HG03354 (cell line): ENCODE measurements around the gene SAE1.
"Not testable (repeated sequence)": the region's sequence is repeated elsewhere in the genome, so short reads cannot be mapped to it uniquely, and the experiment has no call there.

Experiments used
- ATAC-seq: cut with Tn5 transposase; IDR thresholded peaks from one replicate; pipeline ENCODE4 v1.9.1; 2021; ENCODE audit warnings: mild to moderate bottlenecking; ENCODE audit not compliant: unreplicated experiment, poor library complexity, severe bottlenecking

Gene SAE1

DNA sequence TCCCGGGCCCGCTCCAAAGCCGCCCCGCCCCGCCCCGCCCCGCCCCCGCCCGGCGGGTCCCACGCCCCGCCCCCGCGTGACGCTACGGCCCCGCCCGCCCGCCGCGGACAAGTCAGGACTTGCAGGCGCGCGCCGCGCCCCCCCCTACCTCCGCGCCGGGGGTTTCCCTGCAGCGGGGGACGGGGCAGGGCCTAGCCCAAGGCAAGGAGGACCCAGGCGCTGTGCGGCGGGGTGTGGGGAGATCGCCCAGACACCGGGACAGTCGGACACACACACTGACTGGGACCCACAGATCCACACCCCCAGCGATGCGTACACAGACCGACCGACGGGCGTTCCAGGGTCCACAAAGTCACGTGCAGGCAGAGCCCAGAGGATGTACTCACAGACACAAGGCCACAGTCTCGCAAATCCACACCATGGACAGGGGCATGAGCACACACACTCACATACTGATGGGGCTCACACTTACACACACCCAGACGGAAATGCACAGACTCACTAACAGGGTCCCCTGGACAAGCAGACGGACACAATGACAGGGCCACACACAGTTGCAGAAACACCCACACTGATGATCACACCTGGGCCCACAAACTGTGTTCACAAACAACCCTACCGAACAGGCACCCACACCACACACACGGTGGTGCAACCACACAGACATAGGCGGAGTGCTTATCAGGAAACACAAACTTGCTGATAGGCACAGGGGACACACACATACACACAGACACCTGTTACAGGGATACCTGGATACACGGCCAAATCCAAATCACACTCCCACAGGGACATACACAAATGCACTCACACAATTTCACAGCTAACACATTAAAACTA, 100.8 kb downstream of the SAE1 start:
- peak; percentile 34 for ATAC-seq

DNA sequence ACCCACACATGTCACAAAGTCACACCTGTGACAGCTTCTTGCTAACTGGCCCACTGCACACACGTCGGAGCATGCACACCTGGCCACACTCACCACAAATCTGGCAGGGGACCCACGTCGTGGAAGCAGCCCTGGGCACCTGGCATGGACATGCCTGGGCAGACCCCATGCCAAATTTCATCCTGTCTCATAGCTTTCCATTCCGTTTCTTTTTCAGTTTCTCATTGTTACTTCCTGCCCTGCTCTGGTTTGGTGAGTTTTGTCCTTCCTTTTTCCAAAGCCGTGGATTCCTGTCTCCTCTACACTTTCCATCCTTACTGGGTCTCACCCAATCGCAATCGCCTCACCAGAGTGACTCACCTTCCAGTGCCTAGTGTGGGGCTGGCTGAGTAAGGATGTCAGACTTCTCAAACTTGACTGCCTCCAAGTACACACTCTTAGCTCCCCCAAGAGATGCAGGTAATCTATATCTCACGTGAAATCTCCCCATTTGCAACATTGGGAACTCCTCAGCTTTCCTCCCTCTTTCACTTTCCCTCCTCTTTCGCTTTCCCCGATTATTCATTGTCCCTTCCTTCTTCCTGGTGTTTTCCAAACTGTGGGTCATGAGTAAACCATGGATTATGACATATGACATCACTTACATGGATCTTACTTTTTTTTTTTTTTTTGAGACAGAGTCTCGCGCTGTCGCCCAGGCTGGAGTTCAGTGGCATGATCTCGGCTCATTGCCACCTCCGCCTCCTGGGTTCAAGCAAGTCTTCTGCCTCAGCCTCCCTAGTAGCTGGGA, 102.0 kb downstream of the SAE1 start:
- no peak for ATAC-seq

DNA sequence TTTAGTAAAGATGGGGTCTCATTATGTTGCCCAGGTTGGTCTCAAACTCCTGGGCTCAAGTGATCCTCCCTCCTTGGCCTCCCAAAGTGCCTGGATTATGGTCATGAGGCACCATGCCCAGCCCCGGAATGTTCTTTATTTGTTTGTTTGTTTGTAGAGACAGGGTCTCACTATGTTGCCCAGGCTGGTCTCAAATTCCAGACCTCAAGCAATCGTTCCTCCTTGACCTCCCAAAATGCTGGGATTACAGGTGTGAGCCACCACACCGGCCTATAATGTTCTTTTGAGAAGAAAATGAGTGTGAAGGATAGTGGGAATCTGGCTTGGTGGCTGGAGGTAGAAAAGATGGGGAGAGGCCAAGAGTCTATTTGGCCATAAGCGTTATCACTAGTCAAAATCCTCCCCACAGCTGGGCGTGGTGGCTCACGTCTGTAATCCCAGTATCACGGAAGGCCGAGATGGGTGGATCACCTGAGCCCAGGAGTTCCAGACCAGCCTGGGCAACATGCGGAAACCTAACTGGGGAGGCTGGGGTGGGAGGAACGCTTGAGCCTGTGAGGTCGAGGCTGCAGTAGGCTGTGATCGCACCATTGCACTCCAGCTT, 105.5 kb downstream of the SAE1 start:
- no peak for ATAC-seq

DNA sequence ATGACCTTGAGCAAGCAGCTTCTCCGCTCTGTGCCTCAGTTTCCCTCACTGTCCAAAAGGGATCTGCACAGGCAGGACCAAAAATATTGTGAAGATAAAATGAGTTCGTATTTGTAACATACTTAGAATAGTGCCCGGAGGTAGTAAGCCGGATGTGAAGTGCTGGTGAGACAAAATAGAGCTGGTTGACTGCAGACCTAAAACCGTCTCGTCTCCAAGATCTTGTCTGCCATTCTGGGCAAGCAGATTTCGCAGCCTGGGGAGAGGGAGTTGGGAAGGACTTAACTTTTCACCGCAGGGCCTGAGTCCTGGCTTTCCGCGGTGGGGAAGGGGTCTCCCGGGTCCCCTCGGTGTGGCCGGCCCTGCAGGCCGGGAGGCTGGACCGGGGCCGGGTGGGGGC, 108.5 kb downstream of the SAE1 start:
- no peak for ATAC-seq

DNA sequence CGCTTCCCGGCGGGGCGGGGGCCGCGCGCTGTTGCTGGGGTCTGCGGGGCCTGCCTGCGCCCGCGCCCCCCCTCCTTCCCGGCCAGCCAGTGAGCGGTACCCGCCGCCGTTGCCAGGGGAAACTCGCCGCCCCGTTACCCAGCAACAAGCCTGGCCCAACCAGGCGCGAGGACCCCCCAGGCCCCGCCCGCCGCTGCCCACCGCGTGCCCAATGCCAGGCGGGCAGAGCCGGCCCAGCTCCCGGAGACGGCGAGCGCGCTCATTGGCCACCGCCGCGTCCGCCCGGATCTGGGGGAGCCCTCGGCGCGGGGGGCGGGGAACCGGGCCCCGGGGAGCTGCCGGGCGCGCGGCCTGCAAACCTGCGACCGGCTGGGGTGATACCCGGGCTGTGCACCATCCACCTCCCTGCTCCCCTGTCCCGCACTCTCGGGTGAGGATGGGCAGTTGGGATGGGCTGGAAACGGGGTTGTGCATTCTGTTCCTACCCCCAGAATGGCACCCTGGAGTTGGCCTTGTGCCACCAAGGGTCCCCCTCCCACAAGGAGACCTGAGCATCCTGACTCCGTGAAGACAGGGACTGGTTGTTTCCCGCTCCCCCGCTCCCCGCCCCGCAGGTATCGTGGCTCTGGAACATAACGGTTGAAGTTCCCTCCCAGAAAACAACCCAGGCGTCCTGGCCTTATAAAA, 109.1 kb downstream of the SAE1 start:
- ATAC-seq, result no peak

DNA sequence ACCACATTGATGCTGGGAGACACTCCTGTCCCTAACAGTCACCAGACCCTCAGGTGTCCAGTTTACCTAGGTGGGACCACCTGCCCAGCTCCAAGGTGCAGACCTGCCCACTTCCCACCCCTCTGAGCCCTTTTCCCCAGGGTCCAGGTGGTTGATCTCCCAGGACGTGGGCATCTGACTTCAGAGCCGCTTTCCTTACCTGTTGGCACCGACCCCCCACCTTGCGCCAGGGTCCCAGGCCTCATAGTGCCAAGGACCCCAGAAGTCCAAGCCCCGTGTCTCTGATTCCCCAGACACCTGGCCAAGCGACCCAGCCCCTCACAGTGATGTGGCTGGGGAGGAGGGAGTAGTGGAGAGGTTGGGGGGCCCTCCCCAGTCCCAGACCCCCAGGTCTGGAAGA, 109.9 kb downstream of the SAE1 start:
- no peak for ATAC-seq

DNA sequence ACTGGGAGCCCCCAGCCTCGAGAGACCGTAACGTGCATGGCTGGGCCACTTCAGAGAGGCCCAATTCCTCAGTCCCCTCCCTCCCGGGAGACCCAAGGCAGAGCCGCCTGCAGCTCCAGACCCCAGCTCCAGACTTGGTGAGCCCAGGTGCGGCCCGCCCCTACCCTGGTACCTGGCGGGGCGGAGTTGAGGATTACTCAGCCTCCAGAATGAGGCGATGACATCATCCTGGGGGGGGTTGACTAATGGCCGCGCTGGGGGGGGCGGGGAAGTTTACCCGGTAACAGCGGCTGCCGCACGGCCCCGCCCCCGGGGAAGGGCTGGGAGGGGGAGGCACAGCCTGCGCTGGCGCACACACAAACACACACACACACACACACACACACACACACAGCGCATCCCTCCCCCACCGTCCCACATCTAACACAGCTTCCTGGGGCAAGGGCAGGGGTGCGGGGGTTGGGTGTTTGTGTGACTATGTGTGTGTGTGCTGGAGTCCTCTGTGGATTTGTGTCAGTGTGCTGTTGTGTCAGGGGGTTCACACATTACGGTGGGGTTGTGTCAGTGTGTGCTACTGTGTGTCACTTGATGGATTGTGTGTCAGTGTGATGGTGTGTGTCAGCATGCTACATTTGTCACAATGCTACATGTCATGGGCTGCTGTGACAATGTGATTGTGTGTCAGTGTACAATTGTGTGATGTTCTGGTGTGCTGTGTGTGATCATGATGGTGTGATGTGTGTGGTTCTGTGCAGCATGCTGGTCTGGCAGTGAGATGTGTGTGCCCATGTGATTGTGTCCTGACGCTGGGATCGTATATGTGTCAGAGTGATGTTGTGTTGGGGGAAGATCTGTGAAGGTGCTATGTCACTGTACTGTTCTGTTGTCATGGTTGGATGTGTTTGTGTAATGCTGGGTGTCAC, 110.6 kb downstream of the SAE1 start:
- ATAC-seq, result no peak

DNA sequence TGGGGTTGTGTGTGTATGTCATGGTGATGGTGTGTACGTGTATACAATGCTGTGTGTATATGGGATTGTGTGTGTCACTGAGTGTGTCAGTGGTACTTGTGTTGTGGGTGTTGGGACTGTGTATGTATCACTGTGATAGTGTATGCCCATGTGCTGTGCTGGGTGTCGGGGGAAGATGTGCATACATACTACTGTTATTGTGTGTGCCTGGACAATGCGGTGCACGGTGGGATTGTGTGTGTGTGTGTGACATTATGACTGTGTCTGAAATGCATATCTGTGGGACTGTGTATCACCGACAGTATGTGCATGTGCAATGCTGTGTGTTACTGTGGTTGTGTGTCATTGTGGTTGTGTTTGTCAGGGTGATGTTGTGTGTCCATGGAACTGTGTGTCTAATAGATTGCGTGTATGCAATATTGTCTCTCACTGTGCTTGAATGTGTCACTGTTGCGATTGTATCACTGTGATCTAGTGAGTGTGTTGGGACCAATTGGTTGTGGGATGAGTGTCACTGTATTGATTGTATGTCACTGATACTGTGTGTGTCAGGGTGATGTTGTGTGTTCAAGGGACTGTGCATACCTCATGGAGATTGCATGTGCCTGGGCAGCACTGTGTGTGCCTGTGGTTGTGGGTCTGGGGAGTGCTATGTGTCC, 111.4 kb downstream of the SAE1 start:
- no peak for ATAC-seq

DNA sequence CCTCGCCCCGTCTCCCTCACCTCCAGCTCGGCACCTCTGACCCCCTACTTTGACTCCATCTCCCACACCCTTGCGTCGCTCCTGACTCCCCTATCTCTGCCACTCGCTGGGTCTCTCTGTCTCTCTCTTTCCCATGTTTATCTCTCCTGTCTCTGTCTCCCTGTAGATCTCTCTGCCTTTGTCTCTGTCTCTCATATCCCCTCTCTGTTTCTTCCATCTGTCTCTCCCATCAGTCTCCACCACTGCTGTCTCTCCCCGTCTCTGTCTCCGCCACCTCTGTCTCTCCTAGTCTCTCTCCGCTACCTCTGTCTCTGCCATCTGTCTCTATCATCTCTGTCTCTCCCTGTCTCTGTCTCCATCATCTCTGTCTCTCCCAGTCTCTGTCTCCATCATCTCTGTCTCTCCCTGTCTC, 112.7 kb downstream of the SAE1 start:
- no peak for ATAC-seq

DNA sequence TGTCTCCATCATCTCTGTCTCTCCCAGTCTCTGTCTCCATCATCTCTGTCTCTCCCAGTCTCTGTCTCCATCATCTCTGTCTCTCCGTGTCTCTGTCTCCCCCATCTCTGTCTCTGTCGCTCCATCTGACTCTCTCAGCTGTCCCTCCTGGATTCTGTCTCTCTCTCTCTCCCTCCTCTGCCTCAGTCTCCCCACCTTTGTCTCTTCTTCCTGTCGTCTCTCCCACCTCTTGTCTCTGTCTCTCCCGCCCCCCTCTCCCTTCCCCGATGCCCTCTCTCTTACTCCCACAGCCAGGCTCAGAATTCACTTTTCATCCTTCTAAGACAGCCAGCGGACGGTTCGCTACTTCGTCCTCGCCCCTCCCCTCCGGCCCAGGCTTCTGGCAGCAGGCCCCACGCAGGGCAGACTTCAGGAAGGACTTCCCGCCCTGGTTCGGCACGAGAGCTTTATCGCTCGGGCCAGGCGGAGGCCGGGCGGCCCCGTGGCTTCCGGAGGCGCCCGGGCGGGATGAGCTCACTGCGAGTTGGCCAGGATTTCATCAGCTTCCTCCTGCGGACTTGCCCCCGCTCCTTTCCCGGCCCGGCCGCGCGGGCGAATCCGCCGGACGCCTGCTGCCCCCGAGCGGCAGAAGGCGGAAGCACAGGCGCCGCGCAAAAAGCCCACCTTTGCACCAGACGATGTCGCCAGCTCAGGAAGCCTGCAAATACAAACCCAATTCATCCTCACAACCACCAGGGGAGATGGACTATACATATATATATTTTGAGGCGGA, 113.3 kb downstream of the SAE1 start:
- peak; percentile 69 for ATAC-seq

DNA sequence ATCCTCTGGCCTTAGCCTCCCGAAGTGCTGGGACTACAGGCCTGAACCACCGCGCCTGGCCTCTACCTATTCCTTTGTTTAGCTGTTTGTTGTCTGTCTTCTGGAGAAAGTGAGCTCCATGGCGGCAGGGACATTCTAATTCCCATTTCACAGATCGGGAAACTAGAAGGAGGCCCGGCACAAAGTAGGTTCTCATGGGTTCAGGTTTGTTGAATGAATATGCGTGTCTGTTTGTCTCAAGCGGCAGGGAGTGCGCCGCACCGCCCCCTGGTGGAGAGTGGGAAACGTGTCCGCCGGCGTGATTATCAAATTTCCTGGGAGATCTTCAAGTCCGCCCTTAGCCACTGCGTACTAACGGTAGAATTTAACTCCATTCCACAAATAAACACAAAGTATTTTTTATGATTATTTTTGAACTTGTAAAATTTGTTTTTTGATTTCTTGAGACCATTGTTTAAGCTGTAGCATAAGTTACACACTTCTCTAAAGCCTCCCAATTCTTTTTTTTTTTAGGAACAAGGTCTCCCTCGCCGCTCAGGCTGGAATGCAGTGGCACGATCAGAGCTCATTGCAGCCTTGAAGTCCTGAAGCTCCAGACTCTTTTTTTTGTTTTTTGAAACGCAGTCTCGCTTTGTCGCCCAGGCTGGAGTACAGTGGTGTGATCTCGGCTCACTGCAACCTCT, 116.8 kb downstream of the SAE1 start:
- no peak for ATAC-seq

DNA sequence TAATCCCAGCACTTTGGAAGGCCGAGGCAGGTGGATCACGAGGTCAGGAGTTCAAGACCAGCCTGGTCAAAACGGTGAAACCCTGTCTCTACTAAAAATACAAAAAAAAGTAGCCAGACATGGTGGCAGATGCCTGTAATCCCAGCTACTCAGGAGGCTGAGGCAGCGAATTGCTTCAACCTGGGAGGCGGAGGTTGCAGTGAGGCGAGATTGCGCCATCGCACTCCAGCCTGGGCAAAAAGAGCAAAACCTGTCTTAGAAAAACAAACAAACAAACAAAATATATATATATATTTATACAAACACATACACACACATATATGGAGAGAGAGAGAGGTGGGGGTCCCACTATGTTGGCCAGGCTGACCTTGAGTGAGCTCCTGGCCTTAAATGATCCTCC, 122.4 kb downstream of the SAE1 start:
- not testable (repeated sequence) for ATAC-seq

DNA sequence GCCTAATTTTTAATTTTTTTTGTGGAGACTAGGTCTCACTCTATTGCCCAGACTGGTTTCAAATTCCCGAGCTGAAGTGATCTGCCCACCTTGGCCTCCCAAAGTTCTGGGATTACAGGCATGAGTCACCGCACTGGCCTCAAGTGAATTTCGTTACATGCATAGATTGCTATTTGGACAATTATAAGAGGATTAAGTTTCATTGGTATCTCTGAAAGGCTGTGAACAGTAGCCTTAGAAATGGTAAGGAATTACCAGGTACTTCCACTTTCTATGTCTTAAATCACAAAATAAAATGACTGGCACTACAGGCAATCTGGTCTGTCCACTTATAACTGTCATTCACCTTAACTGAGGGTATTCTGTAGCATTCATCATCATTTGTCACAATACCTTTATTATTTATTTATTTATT, 122.8 kb downstream of the SAE1 start:
- no peak for ATAC-seq

DNA sequence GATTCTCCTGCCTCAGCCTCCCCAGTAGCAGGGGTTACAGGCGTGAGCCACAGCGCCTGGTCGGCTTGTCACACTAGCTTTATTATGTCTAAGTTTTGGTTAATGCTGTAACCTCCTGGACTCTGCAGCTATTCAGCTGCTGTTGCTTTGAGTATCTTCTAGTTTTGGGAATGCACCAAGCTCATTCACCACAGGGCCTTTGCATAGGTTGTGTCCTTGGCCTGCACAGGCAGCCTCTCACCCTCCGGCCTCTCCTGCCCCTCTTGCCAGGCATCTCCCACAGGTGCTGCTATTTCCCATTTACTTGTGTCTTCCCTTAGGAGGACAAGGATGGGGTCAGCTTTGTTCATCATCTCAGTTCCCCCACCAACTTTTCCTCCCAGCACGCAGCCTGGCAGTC, 123.3 kb downstream of the SAE1 start:
- ATAC-seq, result no peak

DNA sequence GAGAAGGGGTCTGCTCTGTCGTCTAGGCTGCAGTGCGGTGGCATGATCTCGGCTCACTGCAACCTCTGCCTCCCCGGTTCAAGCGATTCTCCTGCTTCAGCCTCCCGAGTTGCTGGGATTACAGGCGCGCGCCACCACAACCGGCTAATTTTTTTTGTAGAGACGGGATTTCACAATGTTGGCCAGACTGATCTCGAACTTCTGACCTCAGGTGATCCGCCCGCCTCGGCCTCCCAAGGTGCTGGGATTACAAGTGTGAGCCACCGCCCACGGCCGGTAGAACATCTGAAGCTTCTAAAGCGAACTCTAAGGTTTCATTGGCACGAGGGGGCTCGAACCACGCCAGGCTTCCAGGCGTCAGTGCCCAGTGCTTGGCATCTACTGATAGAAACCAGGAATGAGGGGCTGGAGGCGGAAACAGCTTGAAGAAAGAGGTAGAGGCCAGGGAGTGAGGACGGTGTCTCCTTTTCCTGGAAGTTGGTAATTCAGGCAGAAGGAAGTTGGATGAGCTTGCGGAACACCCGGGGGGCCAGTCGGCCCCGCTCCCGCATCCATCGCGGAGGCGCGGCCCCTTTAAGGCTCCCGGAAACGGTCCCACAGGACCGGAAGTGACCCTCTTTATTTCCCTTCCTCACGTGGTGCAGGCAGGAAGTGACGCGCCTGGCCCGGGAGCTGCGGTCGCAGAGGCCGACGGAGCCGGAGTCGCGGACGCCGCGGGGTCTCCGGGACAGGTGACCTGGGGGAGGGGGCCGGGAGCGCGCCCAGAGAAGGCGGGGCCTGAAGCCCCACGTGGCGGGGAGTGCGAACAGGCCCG, 125.5 kb downstream of the SAE1 start, which contains the start of gene CCDC9:
TSS of gene CCDC9 (plus strand) at position 647 of the 814 bp plus-strand sequence. CDS start 1,876 bp downstream, outside the sequence.
- ATAC-seq, result peak; percentile 51

DNA sequence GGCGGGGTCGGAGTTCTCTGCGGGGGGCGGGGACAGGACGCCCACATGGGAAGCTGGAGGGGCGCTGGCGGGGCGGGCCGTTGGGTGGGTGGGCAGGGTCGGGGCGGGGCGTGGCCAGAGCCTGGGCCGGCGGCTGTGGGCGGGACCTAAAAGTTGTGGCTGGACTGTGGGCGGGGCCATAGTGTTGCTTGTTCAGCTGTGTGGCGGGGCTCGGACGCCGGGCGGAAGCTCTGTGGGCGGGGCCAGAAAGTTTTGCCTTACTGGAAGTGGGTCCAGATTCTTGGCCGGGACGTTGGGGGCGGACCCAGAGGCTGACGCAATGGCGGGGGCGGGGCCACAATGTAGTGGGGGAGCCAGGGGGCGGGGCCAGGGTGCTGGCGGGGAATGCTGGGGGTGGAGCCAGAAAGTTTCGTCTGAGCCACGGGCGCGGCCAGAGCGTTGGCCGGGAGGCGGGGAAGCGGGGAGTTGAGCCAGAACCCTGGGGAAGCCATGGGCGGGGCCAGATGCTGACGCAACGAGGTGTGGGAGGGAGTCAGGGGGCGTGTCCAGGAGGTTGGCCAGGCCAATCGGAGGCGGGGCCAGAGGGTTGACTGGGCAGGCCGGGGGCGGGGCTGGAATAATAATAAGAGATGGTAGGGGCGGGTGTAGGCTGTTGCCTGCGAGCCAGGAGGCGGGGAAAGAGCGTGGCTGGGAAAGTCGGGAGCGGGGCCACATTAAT, 126.2 kb downstream of the SAE1 start:
- ATAC-seq, result peak; percentile 77
